ENCODE results near the gene JMJD1C. TPM values are rescaled to one million over a fixed set of nuclear protein-coding genes. Genes with fewer than 3 reads are reported as not detected.

The JMJD1C gene
- total RNA-seq, 1 donor from 2014 or later: 68.7 TPM

- no peak for TF ChIP-seq CTCF (conservative IDR thresholded peaks at IDR 0.05)
- H3K4me3 Mint-ChIP-seq: no peak overlapping the region
- no peak for DNase-seq (ENCODE audit: low read depth, low spot score)
- H3K36me3 Mint-ChIP-seq (ENCODE audit: low read depth): no peaks in the 10 kb centered on the region
- no peak overlapping the region for H3K27ac Mint-ChIP-seq (ENCODE audit: unreplicated experiment)
- no peaks in the 10 kb centered on the region for H3K27me3 Mint-ChIP-seq (ENCODE audit: low read depth)
- no peaks in the 10 kb centered on the region for H3K9me3 Mint-ChIP-seq
- peaks cover 23% of the 10 kb centered on the region for H3K4me1 Mint-ChIP-seq
Measured at GRCh38 chr10:63205421-63205820, 260.4 kb downstream of the JMJD1C start.

- Mint-ChIP-seq H3K4me3 (no peak overlapping the region), H3K36me3 (ENCODE audit: low read depth) (no peaks in the 10 kb centered on the region), H3K27ac (ENCODE audit: unreplicated experiment) (no peak overlapping the region), H3K4me1 (peaks cover 23% of the 10 kb centered on the region), H3K9me3 (no peaks in the 10 kb centered on the region), H3K27me3 (ENCODE audit: low read depth) (no peaks in the 10 kb centered on the region)
- no peak for DNase-seq (ENCODE audit: low read depth, low spot score)
- TF ChIP-seq CTCF (conservative IDR thresholded peaks at IDR 0.05): no peak
Measured at GRCh38 chr10:63204667-63205391, 260.9 kb downstream of the JMJD1C start.

GRCh38 chr10:63201118-63201517 is 264.7 kb downstream of the JMJD1C start:
- H3K27ac Mint-ChIP-seq (ENCODE audit: unreplicated experiment): no peak overlapping the region
- H3K27me3 Mint-ChIP-seq (ENCODE audit: low read depth): no peaks in the 10 kb centered on the region
- peaks cover 10% of the 10 kb centered on the region for H3K36me3 Mint-ChIP-seq (ENCODE audit: low read depth)
- H3K4me3 Mint-ChIP-seq: no peak overlapping the region
- DNase-seq (ENCODE audit: low read depth, low spot score): no peak
- H3K9me3 Mint-ChIP-seq: no peaks in the 10 kb centered on the region
- no peak for TF ChIP-seq CTCF (conservative IDR thresholded peaks at IDR 0.05)
- H3K4me1 Mint-ChIP-seq: no peaks in the 10 kb centered on the region

GRCh38 chr10:63200431-63200830 is 265.3 kb downstream of the JMJD1C start:
- Mint-ChIP-seq H3K27me3 (ENCODE audit: low read depth) (no peaks in the 10 kb centered on the region), H3K27ac (ENCODE audit: unreplicated experiment) (no peak overlapping the region), H3K4me1 (no peaks in the 10 kb centered on the region), H3K4me3 (no peak overlapping the region), H3K36me3 (ENCODE audit: low read depth) (peaks cover 10% of the 10 kb centered on the region), H3K9me3 (no peaks in the 10 kb centered on the region)
- no peak for DNase-seq (ENCODE audit: low read depth, low spot score)
- TF ChIP-seq CTCF (conservative IDR thresholded peaks at IDR 0.05): no peak

- H3K4me3 Mint-ChIP-seq: no peak overlapping the region
- DNase-seq (ENCODE audit: low read depth, low spot score): no peak
- no peak for TF ChIP-seq CTCF (conservative IDR thresholded peaks at IDR 0.05)
- peaks cover 10% of the 10 kb centered on the region for H3K36me3 Mint-ChIP-seq (ENCODE audit: low read depth)
- no peaks in the 10 kb centered on the region for H3K27me3 Mint-ChIP-seq (ENCODE audit: low read depth)
- no peaks in the 10 kb centered on the region for H3K9me3 Mint-ChIP-seq
- no peak overlapping the region for H3K27ac Mint-ChIP-seq (ENCODE audit: unreplicated experiment)
- no peaks in the 10 kb centered on the region for H3K4me1 Mint-ChIP-seq
Measured at GRCh38 chr10:63199716-63200115, 266.1 kb downstream of the JMJD1C start.

All from neural crest cell (in vitro differentiated cells).